Neural cell (in vitro differentiated cells): ENCODE data around the gene NPLOC4. TPM values are rescaled to one million over a fixed set of nuclear protein-coding genes. Genes with fewer than 3 reads are reported as not detected.

Source experiments
- H2AFZ ChIP-seq: fragments of 200-600, 300-800 bp; sonication (generic), shearing (Covaris generic); 2 replicates; pipeline ENCODE4 v1.6.0; 2014; ENCODE audit warnings: low read depth, mild to moderate bottlenecking, antibody characterized with exemption, low read length, moderate library complexity
- H3F3A ChIP-seq: fragments of 200-600 bp; shearing (Covaris generic); 2 replicates; pipeline ENCODE4 v1.6.1; 2016; ENCODE audit warnings: mild to moderate bottlenecking, moderate library complexity, mixed read lengths, antibody characterized with exemption, low read length; ENCODE audit not compliant: insufficient read depth, poor library complexity, severe bottlenecking
- H3K27ac ChIP-seq: fragments of 200-600, 300-800 bp; sonication (generic), shearing (Covaris generic); 2 replicates; pipeline ENCODE4 v1.5.1; 2014; ENCODE audit warnings: mild to moderate bottlenecking, low read length, moderate library complexity
- H3K27me3 ChIP-seq: fragments of 300-800, 200-600 bp; sonication (generic), shearing (Covaris generic); 2 replicates; pipeline ENCODE4 v1.6.0; 2014; ENCODE audit warnings: mild to moderate bottlenecking, low read depth, low read length, moderate library complexity; ENCODE audit not compliant: insufficient read depth
- H3K36me3 ChIP-seq: fragments of 300-800, 200-600 bp; sonication (generic), shearing (Covaris generic); 2 replicates; pipeline ENCODE4 v1.5.1; 2014; ENCODE audit warnings: mild to moderate bottlenecking, antibody characterized with exemption, low read length, moderate library complexity; ENCODE audit not compliant: insufficient read depth
- H3K4me2 ChIP-seq: fragments of 300-800, 200-600 bp; sonication (generic), shearing (Covaris generic); 2 replicates; pipeline ENCODE4 v1.6.0; 2014; ENCODE audit warnings: mild to moderate bottlenecking, low read length
- H3K4me3 ChIP-seq: fragments of 300-800, 200-600 bp; sonication (generic), shearing (Covaris generic); 2 replicates; pipeline ENCODE4 v1.5.1; 2014; ENCODE audit warnings: mild to moderate bottlenecking, low read length, moderate library complexity
- H3K79me2 ChIP-seq: fragments of 200-600 bp; shearing (Covaris generic); replicated peaks from 2 replicates; pipeline ENCODE4 v1.6.0; 2014; ENCODE audit warnings: mild to moderate bottlenecking, low read length, moderate library complexity; ENCODE audit not compliant: insufficient read depth
- H3K9ac ChIP-seq: fragments of 300-800, 200-600 bp; sonication (generic), shearing (Covaris generic); 2 replicates; pipeline ENCODE4 v1.6.1; 2016; ENCODE audit warnings: mild to moderate bottlenecking, low read length, mixed read lengths
- H3K9me2 ChIP-seq: fragments of 200-600 bp; shearing (Covaris generic); 2 replicates; pipeline ENCODE4 v1.6.1; 2016; ENCODE audit warnings: mild to moderate bottlenecking, low read length, mixed read lengths; ENCODE audit not compliant: insufficient read depth
- H3K9me3 ChIP-seq: fragments of 200-600, 300-800 bp; sonication (generic), shearing (Covaris generic); 2 replicates; pipeline ENCODE4 v1.6.1; 2016; ENCODE audit warnings: mild to moderate bottlenecking, mixed run types, low read length, moderate library complexity, mixed read lengths
- H4K20me1 ChIP-seq: fragments of 200-600 bp; shearing (Covaris generic); 2 replicates; pipeline ENCODE4 v1.6.1; 2016; ENCODE audit warnings: mild to moderate bottlenecking, mixed run types; ENCODE audit not compliant: insufficient read depth
- CTCF ChIP-seq: fragments of 450-650 bp; IDR thresholded peaks from 2 replicates; pipeline ENCODE4 v1.5.1; 2014; ENCODE audit warnings: antibody characterized with exemption, mild to moderate bottlenecking, moderate library complexity; ENCODE audit not compliant: poor library complexity, severe bottlenecking
- EP300 ChIP-seq: fragments of 450-650 bp; conservative IDR thresholded peaks from 2 replicates; pipeline ENCODE4 v1.6.1; 2014; ENCODE audit warnings: antibody characterized with exemption, mild to moderate bottlenecking, moderate library complexity; ENCODE audit not compliant: poor library complexity, severe bottlenecking
- EZH2 ChIP-seq: fragments of 200-600, 300-800 bp; shearing (Covaris generic), sonication (generic); IDR thresholded peaks from 2 replicates; pipeline ENCODE4 v1.6.1; 2014; ENCODE audit warnings: antibody characterized with exemption, low read length, borderline replicate concordance, mild to moderate bottlenecking; ENCODE audit not compliant: insufficient read depth, poor library complexity, severe bottlenecking
- MXI1 ChIP-seq: fragments of 450-650 bp; conservative IDR thresholded peaks from 2 replicates; pipeline ENCODE4 v1.6.1; 2014; ENCODE audit warnings: antibody characterized with exemption, mild to moderate bottlenecking; ENCODE audit not compliant: poor library complexity, severe bottlenecking
- POLR2AphosphoS5 ChIP-seq: IDR thresholded peaks from 2 replicates; pipeline ENCODE4 v1.6.1; 2012
- RAD21 ChIP-seq: fragments of 450-650 bp; conservative IDR thresholded peaks from 2 replicates; pipeline ENCODE4 v1.6.1; 2014; ENCODE audit warnings: antibody characterized with exemption, mild to moderate bottlenecking, moderate library complexity
- SMC3 ChIP-seq: fragments of 450-650 bp; conservative IDR thresholded peaks from 2 replicates; pipeline ENCODE4 v1.6.1; 2014; ENCODE audit warnings: antibody characterized with exemption, mild to moderate bottlenecking, moderate library complexity; ENCODE audit not compliant: poor library complexity
- TAF1 ChIP-seq: IDR thresholded peaks from 2 replicates; pipeline ENCODE4 v1.6.1; 2012; ENCODE audit warnings: low read depth
- polyA plus RNA-seq: library from polyadenylated mRNA; depleted of rRNA; stranded (reverse); fragments of >200 nt; gene quantifications from 2 replicates; pipeline ENCODE4 v1.2.3, GENCODE V29; 2014
- TF ChIP-seq, protein P1 (sequence below): IDR thresholded peaks from 2 replicates; pipeline ENCODE4 v1.6.1; 2012; ENCODE audit warnings: borderline replicate concordance

Gene NPLOC4
- polyA plus RNA-seq, 1 donor from 2014 or later: 32.3 TPM

DNA sequence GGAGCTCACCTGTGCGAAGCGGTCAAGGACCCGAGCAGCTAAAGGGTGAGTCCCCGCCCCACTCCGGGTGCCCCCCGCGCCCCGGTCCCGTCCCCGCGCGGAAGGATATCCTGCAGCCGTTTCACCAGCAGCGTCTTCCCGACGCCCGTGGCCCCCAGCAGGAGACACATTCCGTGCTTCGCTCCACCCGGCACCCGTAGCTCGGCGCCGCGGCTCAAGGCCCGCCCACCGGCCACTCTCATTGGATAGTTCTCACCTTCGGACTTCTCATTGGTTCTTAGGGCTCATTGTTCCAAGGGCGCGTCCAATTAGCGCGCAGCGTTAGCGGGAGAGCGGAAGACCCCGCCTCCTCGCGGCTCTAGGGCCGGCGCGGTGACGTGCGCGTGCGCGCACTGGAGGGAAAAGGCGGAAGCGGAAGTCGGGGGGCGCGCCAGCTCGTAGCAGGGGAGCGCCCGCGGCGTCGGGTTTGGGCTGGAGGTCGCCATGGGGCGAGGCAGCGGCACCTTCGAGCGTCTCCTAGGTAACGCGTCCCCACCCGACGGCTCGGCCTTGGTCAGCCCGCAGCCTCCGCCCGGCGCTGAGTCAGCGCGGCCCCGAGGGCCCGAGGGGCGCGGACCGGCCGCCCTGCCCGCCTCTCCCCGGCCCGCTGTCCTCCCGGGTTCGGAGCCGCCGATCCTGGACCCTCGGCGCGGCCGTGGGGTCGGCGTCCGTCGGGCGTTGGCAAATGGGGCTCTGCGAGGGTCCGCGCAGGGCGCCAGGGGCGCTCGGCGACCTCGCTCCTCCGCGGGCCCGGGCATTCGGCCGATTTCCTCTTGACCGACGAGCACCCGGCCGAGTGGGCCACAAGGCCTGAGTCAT is 46.9 kb upstream of the NPLOC4 start, which contains the start of the genes ARL16 and HGS:
ARL16 (minus strand) TSS at position 214 of the 858 bp plus-strand sequence; CDS start at position 170, 44 bp downstream.
HGS (plus strand) TSS at position 428 of the 858 bp plus-strand sequence; CDS start at position 484, 56 bp downstream.
- H3K4me3 ChIP-seq: peak within 1 kb of the TSS; percentile 100
- H3K9me2 ChIP-seq: no peaks in the 10 kb centered on the region
- no peaks in the 10 kb centered on the region for H3K27me3 ChIP-seq
- peak within 1 kb of the TSS; percentile 89 for H3K4me2 ChIP-seq
- peak within 1 kb of the TSS; percentile 98 for H3K9ac ChIP-seq
- H3K9me3 ChIP-seq: no peaks in the 10 kb centered on the region
- H3F3A ChIP-seq: no peaks in the 10 kb centered on the region
- TF ChIP-seq SMC3: no peak
- no peak for TF ChIP-seq EZH2
- TF ChIP-seq, protein P1, sequence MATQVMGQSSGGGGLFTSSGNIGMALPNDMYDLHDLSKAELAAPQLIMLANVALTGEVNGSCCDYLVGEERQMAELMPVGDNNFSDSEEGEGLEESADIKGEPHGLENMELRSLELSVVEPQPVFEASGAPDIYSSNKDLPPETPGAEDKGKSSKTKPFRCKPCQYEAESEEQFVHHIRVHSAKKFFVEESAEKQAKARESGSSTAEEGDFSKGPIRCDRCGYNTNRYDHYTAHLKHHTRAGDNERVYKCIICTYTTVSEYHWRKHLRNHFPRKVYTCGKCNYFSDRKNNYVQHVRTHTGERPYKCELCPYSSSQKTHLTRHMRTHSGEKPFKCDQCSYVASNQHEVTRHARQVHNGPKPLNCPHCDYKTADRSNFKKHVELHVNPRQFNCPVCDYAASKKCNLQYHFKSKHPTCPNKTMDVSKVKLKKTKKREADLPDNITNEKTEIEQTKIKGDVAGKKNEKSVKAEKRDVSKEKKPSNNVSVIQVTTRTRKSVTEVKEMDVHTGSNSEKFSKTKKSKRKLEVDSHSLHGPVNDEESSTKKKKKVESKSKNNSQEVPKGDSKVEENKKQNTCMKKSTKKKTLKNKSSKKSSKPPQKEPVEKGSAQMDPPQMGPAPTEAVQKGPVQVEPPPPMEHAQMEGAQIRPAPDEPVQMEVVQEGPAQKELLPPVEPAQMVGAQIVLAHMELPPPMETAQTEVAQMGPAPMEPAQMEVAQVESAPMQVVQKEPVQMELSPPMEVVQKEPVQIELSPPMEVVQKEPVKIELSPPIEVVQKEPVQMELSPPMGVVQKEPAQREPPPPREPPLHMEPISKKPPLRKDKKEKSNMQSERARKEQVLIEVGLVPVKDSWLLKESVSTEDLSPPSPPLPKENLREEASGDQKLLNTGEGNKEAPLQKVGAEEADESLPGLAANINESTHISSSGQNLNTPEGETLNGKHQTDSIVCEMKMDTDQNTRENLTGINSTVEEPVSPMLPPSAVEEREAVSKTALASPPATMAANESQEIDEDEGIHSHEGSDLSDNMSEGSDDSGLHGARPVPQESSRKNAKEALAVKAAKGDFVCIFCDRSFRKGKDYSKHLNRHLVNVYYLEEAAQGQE: peak; percentile 5
- peak; percentile 84 for TF ChIP-seq POLR2AphosphoS5
- peak; percentile 76 for TF ChIP-seq MXI1
- TF ChIP-seq TAF1: peak; percentile 70
- no peak for TF ChIP-seq CTCF
- peak; percentile 14 for TF ChIP-seq RAD21
- peak; percentile 56 for TF ChIP-seq EP300
- H3K27ac ChIP-seq: peak within 1 kb of the TSS; percentile 92
- H3K79me2 ChIP-seq: peaks cover 37% of the 10 kb centered on the region
- H2AFZ ChIP-seq: peak within 1 kb of the TSS; percentile 33
- peaks cover 7% of the 10 kb centered on the region for H4K20me1 ChIP-seq
- H3K36me3 ChIP-seq: no peaks in the 10 kb centered on the region

- TF ChIP-seq EP300: no peak
- TF ChIP-seq RAD21: no peak
- TF ChIP-seq MXI1: no peak
- TF ChIP-seq POLR2AphosphoS5: no peak
- TF ChIP-seq TAF1: no peak
- TF ChIP-seq, protein P1: no peak
- no peak for TF ChIP-seq CTCF
- no peak for TF ChIP-seq SMC3
- no peak for TF ChIP-seq EZH2
- Histone ChIP-seq H3K9me2 (no peaks in the 10 kb centered on the region), H4K20me1 (peaks cover 7% of the 10 kb centered on the region), H3F3A (no peaks in the 10 kb centered on the region), H3K4me2 (peak overlapping the region; percentile 63), H3K9me3 (no peaks in the 10 kb centered on the region), H3K4me3 (peak overlapping the region; percentile 100), H3K36me3 (no peaks in the 10 kb centered on the region), H3K27me3 (no peaks in the 10 kb centered on the region), H3K79me2 (peaks cover 37% of the 10 kb centered on the region), H3K27ac (peak overlapping the region; percentile 92), H2AFZ (peak overlapping the region; percentile 33), H3K9ac (peak overlapping the region; percentile 98)
Observed at GRCh38 chr17:81683208-81683583, 46.3 kb upstream of the NPLOC4 start.
